HG03575 (cell line): ENCODE results near the gene SLC9A6.

ENCODE experiments used
- ATAC-seq: cut with Tn5 transposase; IDR thresholded peaks from one replicate; pipeline ENCODE4 v1.9.1; 2021; ENCODE audit not compliant: unreplicated experiment, insufficient number of reproducible peaks, low FRiP score; ENCODE audit errors: extremely low read depth

SLC9A6 gene

DNA sequence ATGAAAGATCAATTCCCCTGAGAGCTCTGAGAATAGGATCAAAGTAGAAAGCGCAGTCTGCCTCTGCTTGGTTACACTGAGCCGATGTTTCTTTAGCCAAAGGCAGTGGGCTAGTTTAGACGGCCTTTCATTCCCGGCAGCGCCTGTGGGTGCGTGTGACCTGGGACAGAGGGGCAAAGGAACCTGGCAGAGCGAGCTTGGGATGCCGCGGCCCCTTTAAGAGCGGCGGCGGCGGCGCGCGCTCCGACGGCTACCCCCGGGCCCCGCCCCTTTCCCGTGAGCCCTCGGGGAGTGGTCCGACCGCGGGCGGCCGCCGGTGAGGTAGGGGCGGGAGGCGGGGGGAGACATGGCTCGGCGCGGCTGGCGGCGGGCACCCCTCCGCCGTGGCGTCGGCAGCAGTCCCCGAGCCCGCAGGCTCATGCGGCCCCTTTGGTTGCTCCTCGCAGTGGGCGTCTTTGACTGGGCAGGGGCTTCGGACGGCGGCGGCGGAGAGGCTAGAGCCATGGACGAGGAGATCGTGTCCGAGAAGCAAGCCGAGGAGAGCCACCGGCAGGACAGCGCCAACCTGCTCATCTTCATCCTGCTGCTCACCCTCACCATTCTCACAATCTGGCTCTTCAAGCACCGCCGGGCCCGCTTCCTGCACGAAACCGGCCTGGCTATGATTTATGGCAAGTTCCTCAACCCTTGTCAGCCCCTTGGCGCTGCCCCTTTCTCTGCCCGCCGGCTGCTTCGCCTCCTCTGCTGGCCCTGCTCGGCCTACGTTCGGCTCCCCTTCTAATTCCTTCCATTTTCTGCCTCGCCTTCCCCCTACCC lies at the start of gene SLC9A6:
Gene SLC9A6, plus strand, starts transcription at position 279 of the 816 bp plus-strand sequence. Its CDS starts 224 bp downstream, at position 503.
- no peak for ATAC-seq

DNA sequence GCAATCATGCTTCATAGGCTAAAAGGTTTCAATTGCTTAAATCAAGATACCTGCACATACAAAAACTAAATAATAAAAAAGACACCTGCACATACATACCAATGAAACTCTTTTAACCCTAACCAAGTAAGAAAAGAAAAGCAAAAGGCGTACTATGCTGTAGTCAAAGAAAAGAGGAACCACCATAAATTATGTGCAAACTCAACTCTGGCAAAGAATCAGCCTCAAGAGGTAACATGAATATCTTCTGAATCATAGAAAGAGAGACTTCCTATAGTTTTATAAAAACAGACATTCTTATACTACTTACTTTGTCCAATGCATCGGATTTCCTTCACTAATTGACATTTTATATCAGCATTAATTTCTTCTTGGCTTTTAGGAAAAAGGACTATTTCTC lies 40.7 kb upstream of the SLC9A6 start:
- no peak for ATAC-seq

DNA sequence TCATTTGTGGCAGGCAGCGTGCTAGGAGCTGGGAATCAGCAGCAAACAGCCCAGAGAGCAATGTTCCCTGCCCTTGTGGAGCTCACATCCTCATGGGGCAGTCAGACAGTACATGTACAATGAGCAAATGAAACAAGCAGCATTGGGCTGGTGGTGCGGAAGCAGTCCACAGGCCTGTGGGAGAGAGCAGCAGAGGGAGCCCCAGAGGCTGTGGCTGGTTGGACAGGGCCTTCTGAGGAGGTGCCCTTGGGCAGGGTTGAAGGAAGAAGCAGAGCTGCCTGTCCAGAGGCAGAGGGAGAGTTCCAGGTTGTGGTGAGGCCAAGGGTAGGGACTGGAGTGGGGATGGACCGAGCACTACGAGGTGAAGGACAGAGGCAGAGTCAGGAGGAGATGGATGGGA lies 33.9 kb upstream of the SLC9A6 start:
- ATAC-seq = no peak

DNA sequence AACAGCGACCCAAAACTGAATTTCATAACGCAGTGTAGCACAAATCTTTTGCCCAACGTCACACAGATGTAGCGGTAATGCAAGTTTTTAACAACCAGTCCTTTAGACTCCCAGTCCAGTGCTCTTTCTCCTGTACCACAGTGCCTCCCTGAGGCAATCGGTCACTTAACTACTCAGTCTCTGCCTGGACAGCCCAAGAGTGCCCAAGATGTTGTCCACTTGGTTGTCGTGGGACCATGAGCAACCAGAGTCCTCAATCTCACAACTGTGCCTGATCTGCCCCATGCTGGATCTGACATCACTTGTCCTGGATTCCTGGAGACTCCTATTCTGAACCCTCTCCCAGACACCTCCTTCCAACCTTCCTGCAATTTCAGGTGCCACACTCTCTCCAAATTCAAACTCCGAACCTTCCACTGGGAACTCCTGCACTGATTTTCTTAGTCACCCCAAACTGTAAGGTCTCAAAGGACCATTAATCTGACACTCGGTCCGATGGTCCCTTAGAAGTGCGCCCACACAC lies 12.1 kb upstream of the SLC9A6 start:
- ATAC-seq = no peak

DNA sequence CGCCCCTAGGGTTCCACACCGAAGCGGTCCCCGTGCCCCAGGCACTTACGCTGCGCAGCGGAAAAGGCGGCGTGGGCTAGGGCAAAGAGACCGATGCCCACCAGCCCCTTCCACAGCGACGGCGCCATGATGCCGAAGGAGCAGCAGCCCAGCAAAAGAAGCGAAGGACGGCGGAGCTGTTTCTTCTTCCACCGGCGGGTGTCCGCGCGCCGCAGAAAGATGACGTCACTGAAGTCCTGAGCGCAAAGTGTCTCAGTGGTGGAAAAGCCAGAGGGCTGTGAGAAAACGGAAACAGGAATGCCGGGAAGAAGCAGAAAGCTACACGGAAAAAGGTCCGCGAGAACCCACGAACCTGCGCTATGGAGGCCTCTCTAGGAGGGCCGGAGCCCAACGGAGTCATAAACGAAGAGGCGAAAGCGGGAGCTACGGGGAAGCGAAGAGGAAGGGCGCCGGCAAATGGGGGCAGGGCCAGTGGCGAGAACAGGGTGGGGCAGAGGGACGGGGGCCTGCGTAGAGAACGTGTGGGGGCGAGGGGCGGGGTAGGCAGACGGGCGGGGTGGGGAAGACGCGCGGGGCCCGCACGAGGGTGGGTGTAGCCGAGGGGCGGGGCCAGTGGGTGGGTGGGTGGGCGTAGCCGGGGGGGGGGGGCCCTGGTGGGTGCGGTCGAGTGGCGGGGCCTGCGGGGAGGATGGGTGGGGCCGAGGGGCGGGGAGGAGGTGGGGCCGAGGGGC lies 11.5 kb upstream of the SLC9A6 start, which contains the start of gene MMGT1:
Gene MMGT1, minus strand, starts transcription at position 441 of the 731 bp plus-strand sequence. Its CDS starts 313 bp downstream, at position 128.
- no peak for ATAC-seq

DNA sequence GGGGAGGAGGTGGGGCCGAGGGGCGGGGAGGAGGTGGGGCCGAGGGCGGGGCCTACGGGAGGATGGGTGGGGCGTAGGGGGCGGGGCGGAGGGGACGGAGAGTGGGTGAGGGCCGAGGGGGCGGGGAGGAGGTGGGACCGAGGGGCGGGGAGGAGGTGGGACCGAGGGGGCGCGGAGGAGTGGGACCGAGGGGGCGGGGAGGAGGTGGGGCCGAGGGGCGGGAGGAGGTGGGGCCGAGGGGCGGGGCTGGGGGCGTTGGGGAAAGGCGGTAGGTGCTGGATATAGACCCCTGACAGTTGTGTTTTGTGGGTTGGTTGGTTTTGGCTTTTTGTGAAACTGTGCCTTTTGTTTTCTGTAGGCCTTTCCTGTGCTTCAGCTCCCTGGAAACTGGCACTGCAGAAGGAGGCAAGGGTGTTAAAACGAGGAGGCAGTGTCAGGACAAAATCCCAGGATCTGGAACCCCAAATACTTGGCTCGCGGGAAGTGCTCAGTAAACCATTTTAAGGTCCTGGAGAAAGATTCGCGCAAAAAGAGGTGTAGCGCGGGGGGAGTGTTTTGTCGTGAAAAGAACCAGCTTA lies 10.9 kb upstream of the SLC9A6 start:
- no peak for ATAC-seq

DNA sequence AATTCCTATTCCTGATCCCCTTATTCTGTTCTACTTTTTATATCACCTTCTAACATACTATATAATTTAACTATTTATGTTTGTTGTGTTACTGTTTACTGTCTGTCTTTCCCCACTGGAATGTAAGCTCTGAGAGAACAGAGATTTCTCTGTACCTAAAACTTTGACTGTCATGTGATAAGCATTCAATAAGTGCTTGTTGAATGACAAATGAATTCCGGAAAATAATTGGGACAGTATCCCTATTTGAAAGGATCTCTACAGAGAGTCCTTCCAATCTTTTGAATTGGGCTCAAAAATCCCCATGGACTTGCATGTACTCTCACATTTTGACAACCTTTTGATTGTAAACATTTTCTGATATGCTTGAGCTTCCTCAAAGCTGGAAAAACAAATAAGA lies 9.8 kb upstream of the SLC9A6 start:
- no peak for ATAC-seq

DNA sequence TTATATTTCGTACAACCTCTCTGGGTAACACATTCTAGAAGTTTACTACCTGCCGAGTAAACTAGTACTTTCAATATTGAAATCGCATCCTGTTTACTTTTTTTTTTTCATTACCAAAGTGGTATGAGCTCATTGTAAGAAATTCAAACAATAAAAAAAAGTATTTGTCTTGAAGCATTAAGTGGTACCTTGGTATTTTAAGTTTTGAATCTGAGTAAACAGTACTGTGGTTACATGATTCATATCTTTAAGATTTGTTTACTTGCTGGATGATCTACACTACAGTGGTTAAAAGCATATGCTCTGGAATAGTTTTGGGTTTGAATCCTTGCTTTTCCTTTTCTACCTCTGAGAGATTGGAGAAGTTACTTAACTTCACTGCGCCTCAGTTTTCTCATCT lies 7.6 kb upstream of the SLC9A6 start:
- no peak for ATAC-seq

DNA sequence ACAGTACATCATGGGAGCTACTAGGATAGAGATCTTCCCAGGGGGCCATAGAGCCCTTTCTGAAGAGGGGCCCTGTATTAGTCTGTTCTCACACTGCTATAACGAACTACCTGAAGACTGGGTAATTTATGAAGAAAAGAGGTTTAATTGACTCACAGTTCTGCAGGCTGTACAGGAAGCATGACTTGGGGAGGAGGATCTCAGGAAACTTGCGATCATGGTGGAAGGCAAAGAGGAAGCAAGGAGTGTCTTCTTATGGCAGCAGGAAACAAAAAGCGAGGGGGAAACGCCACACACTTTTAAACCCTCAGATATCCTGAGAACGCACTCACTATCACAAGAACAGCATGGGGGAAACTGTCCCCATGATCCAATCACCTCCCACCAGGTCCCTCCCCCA lies 4.2 kb upstream of the SLC9A6 start:
- ATAC-seq = no peak

DNA sequence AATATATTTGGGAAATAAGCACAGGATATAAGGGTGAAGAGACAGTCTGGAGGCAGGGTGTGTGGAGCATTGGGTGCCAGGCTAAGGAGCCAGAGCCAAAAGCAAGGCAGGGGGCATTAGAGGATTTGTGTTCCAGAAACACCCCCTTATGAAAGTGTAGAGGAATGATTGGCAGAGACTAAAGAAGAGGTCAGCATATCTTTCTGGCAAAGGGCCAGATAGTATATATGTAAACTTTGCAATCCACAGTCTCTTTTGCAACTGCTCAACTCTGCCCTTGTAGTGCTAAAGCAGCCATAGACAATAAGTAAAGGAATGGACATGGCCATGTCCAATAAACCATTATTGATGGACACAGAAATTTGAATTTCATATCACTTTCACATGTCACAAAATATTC lies 3.6 kb upstream of the SLC9A6 start:
- no peak for ATAC-seq

DNA sequence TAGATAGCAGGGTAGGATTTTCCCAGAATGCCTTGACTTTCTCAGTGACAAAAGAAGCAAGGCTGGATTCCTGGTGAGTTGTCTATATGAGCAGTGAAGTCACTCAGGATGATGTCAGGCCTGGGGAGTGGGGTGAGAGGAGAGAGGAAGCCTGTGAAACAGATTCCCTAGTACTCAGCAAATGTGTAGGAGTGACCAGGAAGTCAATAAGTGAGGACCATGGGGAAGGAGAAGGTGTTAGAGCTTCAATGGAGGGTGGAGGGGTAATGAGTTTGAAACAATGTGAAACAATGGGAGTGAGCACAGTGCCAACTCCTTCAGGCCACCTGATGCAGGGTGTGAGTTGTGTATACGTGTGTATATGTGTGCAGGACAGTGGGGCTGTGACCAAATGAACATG lies 2.4 kb upstream of the SLC9A6 start:
- no peak for ATAC-seq

DNA sequence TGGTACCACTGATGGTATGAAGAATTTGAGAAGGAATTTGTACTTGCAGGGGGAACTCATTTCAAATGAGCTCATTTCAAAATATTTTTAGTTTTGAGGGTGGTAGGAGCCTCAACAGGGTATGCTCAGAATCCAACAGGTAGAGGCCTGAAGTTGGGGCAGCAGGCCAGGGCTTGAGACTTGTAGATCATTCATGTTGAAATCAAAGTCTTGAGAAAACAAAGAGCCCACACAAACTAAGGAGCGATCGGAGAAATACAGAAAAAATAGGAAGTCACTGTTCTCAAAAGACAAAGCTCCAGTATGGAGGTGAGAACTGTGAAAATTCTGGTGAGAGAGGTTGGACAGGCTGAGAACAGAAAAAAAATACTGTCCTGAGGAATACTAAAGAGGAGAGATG lies 979 bp upstream of the SLC9A6 start:
- no peak for ATAC-seq

DNA sequence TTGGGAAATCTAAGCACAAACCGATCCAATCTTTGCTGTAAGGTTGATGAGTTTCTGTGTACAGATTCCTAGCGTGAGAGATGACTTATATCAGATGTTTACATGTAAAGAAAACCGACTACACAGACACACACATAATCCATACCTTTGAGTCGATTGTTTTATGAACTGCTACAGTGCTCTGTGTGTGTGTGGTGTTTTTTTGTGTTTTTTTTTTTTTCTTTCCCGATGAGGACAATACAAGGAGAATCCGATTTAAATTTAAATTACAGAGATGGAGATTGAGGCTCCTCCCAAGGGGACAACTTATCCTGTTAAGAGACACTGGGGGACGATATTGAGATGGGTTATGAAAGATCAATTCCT lies 461 bp upstream of the SLC9A6 start:
- no peak for ATAC-seq

DNA sequence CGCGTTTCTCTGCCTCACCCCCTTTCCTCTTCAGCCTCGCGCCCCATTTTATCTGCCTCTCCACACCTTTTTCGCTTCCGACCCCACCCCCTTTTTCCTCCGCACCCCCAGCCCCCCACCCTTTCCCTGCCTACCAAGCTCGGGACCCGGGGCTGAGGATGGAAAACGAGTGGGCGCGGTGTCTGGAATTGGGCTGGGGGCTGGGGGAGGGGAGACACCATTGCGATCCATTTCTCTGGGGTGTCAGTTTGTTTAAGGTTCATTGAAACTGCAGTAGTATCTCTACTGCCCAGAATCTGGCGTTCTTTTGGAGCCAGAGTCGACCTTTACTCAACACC lies 707 bp downstream of the SLC9A6 start:
- no peak for ATAC-seq

DNA sequence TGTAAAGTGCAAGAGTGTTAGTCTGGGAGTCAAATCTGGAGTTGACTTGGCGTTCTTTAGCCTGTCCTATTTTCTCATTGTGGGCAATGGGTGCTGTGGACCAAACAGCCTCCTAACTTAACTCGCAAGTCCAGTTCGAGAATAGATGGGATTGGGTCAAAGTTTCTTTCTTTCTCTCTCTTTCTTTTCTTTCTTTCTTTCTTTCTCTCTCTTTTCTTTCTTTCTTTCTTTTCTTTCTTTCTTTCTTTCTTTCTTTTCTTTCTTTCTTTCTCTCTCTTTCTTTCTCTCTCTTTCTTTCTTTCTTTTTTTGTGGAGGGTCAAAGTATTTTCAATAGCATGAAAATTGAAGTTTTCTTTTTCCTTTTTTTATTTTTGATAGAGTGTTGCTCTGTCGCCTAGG lies 3.0 kb downstream of the SLC9A6 start:
- ATAC-seq = no peak

DNA sequence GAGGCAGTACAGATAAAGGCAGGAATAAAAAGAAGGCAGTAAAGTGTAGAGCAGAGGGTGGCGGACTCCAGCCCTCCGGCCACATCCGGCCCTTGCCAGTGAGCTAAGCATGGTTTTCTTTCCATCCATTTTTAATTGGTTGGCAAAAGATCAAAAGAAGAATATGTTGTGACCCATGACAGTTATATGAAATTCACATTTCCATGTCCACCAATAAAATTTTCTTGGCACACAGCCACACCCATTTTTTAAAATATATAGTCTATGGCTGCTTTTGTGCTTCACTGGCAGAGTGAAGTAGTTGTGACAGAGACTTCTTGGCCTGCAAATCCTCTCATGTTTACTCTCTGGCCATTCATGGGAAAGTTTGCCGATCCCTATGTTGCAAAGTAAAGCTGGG lies 29.8 kb downstream of the SLC9A6 start:
- ATAC-seq = no peak

DNA sequence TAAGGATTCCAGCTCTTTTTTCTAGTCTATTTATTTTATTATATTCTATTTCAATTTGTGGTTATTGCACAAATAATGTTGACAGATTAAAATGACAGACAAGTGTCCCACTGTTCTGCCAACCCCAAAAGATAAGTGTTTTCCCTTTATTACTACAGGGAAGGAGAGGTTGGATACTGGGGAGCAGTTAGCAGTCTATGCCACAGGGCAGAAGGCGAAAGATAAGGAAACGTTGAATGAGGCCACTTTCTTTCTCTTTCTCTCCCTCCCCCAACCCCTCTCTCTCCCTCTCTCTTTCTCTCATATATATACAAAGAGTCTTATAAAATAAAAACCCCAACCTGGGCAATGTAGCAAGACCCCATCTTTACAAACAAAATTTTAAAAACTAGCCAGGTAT lies 31.6 kb downstream of the SLC9A6 start:
- ATAC-seq = no peak

DNA sequence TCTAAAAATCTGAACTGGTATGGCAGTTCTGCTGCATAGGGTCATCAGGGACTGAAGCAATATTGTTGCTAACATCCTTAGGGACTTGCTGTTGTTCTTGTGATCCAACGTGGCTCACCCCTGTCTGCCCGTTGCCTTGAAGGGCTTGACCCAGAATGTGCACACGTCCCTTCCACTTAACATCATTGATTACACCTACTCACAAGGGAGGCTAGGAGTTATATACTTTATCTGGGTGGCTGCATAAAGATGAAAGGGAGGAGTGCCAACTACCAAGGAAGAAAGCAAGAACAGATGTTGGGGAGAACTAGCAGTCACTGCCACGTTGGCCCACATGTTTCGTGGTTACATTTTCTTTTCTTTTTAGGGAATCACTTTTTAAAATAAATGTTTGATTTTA lies 34.0 kb downstream of the SLC9A6 start:
- no peak for ATAC-seq

DNA sequence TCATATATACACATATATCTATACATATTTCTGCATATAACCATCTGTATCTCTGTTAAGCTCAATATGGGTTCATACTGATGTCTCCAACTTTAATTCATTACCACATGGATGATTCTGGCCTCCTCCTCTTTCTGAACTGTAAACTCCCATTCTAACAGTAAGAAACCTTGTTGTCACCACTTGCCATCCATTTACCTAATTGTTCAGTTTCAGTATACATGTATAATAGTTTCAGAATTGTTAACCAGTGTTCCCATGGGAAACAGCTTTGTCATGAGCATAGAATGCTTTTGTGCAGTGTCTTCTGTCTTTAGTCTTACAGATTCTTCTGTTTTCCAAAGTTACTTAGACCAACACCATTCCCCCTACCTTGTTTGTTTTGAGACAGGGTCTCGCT lies 35.9 kb downstream of the SLC9A6 start:
- ATAC-seq = no peak

DNA sequence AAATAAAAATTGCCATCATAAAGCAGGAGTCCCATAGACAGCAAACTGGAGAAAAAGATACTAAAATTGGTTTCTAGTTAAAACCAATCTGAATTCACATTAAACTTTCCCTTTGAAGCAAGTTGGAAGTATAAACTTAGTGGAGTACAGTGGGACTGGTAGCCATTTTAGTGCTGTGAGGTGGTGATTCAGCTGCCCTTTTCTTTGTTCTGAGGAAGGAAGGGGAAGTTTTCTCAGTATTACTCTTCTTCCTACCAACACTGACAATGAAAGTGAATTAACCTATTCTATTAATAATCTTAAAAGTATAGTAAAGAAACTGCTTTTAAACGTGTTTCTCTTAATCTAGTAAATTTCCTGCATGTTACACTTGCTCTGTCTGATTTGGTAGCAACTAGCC lies 36.7 kb downstream of the SLC9A6 start:
- no peak for ATAC-seq
